Measurements from ENCODE around the gene EIF4EBP3. TPM values are rescaled to one million over a fixed set of nuclear protein-coding genes. Genes with fewer than 3 reads are reported as not detected.

The EIF4EBP3 gene
- polyA plus RNA-seq (ENCODE audit: insufficient read length): 8.6 TPM

- peak; percentile 97 for DNase-seq
These were observed at the start of gene EIF4EBP3 for GRCh38 chr5:140547508-140548299. Gene EIF4EBP3, plus strand, starts transcription at chr5:140547662. Its CDS starts 76 bp downstream, at chr5:140547738.

- DNase-seq: no peak
These were observed 49.6 kb upstream of the EIF4EBP3 start for GRCh38 chr5:140497897-140498296.

- DNase-seq: no peak
These were observed 48.9 kb upstream of the EIF4EBP3 start for GRCh38 chr5:140498591-140498990.

- DNase-seq: no peak
These were observed 44.6 kb upstream of the EIF4EBP3 start for GRCh38 chr5:140502834-140503233.

- DNase-seq: no peak
These were observed 37.6 kb upstream of the EIF4EBP3 start for GRCh38 chr5:140509898-140510297.

GRCh38 chr5:140513124-140513523, 34.3 kb upstream of the EIF4EBP3 start:
- DNase-seq: no peak

GRCh38 chr5:140524003-140524402, 23.5 kb upstream of the EIF4EBP3 start:
- no peak for DNase-seq

GRCh38 chr5:140540227-140540626, 7.2 kb upstream of the EIF4EBP3 start:
- DNase-seq: no peak

GRCh38 chr5:140542972-140543371, 4.5 kb upstream of the EIF4EBP3 start:
- DNase-seq: no peak

- no peak for DNase-seq
These were observed 2.5 kb upstream of the EIF4EBP3 start for GRCh38 chr5:140544986-140545385.

GRCh38 chr5:140545606-140546005, 1.9 kb upstream of the EIF4EBP3 start:
- no peak for DNase-seq

- DNase-seq: no peak
These were observed 483 bp upstream of the EIF4EBP3 start for GRCh38 chr5:140546851-140547507.

- no peak for DNase-seq
These were observed 832 bp downstream of the EIF4EBP3 start for GRCh38 chr5:140548300-140548688.

GRCh38 chr5:140548791-140549190, 1.3 kb downstream of the EIF4EBP3 start:
- no peak for DNase-seq

- peak; percentile 29 for DNase-seq
These were observed 2.0 kb downstream of the EIF4EBP3 start for GRCh38 chr5:140549237-140550144.

GRCh38 chr5:140550147-140551079, 3.0 kb downstream of the EIF4EBP3 start:
- DNase-seq: no peak

- DNase-seq: no peak
These were observed 4.4 kb downstream of the EIF4EBP3 start for GRCh38 chr5:140551872-140552271.

- DNase-seq: no peak
These were observed 6.2 kb downstream of the EIF4EBP3 start for GRCh38 chr5:140553657-140554056.

- no peak for DNase-seq
These were observed 7.0 kb downstream of the EIF4EBP3 start for GRCh38 chr5:140554454-140554853.

- no peak for DNase-seq
These were observed 8.4 kb downstream of the EIF4EBP3 start for GRCh38 chr5:140555747-140556312.

GRCh38 chr5:140556438-140556837, 9.0 kb downstream of the EIF4EBP3 start:
- no peak for DNase-seq
